ENCODE data around the gene ATP13A1.
"Not testable (repeated sequence)": the region's sequence is repeated elsewhere in the genome, so short reads cannot be mapped to it uniquely, and the experiment has no call there.

The ATP13A1 gene

DNA sequence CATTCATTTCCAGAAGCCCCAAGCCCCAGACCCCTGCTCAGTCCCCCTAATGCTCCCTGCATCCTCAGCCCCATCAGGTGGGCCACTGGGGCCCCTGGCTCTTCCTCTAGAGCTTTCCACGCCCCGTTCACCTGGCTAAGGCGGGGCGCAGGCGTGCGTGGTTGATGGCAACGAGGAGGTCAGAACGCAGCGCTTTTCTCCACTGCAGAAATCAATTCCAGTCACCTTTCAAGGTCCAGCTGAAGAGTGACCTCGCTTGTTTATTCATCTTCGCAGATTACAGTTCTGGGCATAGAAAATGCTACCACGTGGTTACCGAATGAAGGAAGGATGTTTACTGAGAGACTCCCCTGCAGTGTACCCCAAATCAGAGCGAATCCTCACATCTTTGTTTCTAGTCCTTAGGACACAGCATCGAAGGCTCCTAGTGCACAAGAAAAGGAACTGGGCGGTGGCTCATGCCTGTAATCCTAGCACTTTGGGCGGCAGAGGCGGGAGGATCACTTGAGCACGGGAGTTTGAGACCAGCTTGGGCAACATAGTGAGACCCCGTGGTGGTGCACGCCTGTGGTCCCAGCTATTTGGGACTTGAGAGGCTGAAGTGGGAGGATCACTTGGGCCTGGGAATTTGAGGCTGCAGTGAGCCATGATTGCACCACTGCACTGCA is 44.2 kb downstream of the ATP13A1 start:
- no peak for DNase-seq (ENCODE audit: low read depth)

DNA sequence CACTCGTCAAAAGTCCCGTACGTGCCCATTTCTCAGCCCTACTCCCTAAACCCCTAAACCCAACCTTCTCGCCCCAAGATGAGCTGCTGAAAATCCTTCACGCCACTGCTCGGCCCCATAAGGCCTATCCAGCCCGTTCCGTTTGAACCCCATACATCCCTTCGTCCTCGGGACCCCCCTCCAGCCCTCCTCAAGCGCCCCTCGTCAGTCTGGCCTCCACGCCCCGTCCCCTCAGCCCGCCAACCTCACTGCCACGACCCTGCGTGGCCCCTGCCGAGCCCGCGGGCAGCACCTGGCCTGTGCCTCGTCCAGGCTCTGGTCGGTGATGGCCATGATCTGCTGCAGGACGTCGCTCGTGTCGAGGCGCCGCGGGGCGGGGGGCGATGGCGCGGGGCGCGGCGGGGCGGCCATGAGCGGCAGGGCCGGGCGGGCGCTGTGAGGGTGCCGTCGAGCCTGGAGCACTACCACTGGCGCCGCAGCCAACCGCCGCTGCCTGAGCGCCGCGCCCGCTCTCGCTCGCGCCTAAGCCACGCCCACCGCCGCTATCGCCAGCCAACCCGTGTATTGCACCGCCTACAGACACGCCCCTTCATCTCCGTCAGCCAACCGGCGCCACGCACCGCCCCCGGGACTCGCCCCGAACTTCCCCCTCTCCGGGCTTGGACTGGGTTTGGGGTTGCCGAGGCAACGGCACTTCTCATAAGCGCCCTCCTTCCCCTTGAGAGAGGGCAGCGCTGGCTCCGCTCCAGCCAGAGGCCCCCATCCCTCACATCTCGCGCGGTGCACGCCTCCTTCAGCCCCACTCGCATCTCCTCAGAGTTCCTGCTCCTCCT is 45.0 kb downstream of the ATP13A1 start, which contains the start of gene PBX4:
TSS of gene PBX4 (minus strand) at position 469 of the 833 bp plus-strand sequence. CDS start at position 411, 58 bp downstream.
- DNase-seq (ENCODE audit: low read depth): peak; percentile 97

DNA sequence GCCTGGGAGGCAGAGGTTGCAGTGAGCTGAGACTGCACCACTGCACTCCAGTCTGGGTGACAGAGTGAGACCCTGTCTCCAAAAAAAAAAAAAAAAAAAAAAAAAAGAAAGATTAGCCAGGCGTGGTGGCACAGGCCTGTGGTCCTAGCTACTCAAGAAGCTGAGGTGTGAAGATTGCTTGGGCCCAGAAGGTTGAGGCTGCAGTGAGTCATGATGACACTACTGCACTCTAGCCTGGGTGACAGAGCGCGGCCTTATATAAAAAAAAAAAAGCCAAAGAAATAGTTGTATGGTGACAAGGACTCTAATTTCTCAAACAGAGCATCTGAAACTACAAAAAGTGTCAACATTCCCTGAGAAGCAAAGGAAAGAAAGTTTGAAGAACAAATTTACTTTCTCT is 48.4 kb downstream of the ATP13A1 start:
- no peak for DNase-seq (ENCODE audit: low read depth)

DNA sequence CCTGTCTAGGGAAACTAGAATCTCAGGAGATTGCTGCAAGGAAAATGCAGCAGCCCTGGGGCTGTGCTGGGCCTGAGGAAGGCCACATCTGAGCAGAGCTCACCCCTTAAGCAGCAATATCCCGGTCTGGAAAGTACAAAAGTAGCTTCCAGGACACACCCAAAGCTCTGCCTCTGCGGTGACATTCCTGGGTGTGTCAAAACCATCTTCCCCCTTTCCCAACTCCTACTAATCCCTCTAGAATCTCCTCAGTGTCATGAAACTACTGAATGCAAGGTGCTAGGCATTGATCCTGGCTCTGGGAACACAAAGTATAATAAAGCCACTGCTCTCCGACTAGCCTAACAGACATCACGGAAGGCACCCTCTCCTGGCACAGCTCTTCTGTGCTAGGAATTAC is 50.0 kb downstream of the ATP13A1 start:
- DNase-seq (ENCODE audit: low read depth): no peak

DNA sequence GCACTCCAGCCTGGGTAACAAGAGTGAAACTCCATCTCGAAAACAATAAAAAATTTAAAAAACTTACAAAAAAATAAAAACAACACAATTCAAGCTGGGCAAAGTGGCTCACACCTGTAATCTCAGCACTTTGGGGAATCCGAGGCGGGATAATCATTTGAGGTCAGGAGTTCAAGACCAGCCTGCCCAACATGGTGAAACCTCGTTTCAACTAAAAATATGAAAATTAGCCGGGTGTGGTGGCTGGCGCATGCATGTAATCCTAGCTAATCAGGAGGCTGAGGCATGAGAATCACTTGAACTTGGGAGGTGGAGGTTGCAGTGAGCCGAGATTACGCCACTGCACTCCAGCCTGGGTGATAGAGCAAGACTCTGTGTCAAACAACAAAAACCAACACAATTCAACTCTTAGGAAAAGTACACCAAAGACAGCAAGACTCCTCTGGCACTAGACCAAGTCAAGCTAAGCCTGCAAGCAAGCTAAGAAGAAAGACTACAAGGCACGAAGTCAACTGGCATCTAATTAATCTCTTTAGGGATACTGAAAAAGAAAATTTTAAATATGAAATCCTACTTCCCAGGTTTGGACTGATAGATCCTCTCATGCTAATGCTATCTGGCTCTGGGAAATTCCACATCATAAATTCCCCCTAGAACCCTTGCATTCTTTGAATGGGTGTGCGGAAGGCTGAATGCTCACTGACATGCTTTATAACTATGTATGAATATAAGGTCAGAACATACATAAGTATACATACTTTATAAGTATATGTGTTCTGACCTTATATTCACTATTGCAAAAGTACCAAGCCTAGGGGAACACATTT is 52.9 kb downstream of the ATP13A1 start:
- DNase-seq (ENCODE audit: low read depth): no peak

DNA sequence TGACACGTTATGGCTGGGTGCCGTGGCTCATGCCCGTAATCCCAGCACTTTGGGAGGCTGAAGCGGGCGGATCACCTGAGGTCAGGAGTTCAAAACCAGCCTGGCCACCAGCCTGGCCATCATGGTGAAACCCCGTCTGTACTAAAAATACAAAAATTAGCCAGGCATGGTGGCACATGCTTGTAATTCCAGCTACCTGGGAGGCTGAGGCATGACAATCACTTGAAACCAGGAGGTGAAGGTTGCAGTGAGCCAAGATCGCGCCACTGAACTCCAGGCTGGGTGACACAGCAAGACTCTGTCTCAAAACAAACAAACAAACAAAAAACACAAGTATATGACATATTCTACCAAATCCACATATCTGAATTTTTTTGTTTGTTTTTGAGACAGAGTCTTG is 56.8 kb downstream of the ATP13A1 start:
- DNase-seq (ENCODE audit: low read depth): not testable (repeated sequence)

DNA sequence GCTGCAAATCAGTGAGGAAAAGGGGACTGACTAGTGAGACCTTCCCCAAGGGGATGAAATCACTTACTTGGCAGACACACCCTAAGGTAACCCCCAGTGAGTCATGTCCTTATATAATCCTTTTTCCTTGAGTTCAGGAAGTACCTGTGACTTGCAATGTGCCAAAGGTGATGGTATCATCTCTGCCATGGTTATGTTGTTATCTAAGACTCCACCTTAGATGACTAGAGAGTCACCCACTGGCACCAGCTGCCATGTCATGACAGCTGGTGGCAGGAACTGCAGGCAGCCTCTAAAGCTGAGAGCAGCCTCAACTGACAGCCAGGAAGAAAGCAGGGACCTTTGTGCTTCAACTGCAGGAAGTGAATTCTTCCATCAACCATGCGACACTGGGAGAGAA is 57.5 kb downstream of the ATP13A1 start:
- no peak for DNase-seq (ENCODE audit: low read depth)

DNA sequence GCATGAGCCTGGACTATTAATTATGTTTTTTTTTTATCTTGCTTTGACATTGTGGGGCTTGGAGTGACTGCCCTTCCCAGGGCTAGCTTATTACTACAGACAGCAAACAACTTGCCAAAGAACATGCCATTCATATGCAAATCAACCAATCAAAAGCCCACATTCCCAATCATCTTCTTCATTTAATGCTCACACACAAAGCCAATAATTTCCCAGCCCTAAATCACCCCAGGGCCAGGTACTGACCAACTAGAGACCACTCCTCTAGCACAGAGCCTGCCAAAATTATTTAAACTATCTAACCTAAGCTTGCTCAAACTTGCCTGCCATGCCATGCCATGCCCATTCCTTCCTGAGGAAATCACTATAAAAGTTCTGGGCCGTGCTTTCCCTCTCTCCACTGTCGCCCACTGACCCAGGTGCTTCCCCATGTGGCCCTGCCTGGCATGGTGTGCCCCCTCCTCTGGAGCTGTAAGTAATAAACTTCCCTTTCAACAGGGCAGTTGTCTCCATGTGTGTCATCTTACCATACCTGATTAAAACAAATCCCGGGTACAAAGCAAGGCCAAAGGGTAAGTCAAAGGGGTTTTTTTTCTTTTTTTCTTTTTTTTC is 60.7 kb downstream of the ATP13A1 start:
- DNase-seq (ENCODE audit: low read depth): no peak

DNA sequence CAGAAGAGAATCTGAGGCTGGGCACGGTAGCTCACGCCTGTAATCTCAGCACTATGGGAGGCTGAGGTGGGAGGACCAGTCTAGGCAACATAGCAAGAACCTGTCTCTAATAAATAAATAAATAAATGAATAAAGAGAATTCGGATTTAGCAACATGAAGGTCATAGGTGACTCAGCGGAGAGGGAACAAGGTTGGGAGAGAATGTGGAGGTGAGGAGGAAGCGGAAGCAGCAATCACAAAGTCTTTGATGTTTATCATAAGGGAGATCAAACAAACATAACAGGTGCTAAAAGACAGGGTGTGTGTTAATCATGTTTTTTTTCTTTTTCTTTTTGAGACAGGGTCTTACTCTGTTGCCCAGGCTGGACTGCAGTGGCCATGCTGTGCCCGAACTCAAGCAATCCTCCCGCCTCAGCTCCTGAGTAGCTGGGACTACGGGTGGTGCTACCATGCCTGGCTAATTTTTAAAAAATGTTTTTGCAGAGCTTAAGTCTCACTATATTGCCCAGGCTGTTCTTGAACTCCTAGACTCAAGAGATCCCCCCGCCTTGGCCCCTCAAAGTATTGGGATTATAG is 61.3 kb downstream of the ATP13A1 start:
- DNase-seq (ENCODE audit: low read depth): no peak

DNA sequence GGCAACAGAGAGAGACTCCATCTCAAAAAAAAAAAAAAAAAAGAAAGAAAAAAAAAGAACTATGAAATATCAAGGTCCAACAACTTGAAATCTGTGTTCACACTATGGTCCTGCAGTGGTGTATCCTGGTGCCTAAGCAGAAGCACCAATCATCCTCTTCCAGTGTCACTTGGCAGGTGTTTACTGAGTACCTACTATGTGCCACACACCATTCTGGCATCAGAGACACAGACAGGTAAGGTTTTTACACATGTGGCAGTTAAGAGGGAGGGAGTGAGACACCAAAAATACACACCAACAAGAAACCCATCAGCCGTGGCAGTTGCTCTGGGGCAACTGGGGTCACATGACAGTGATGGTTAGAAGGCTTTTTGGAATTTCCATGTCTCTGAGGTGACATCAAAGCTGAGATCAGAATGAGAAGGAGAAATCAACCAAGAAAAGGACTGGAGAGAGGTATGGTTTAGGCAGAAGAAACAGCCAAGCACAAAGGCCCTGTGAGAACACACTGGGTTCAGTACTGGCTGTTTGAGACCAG is 62.6 kb downstream of the ATP13A1 start:
- no peak for DNase-seq (ENCODE audit: low read depth)

DNA sequence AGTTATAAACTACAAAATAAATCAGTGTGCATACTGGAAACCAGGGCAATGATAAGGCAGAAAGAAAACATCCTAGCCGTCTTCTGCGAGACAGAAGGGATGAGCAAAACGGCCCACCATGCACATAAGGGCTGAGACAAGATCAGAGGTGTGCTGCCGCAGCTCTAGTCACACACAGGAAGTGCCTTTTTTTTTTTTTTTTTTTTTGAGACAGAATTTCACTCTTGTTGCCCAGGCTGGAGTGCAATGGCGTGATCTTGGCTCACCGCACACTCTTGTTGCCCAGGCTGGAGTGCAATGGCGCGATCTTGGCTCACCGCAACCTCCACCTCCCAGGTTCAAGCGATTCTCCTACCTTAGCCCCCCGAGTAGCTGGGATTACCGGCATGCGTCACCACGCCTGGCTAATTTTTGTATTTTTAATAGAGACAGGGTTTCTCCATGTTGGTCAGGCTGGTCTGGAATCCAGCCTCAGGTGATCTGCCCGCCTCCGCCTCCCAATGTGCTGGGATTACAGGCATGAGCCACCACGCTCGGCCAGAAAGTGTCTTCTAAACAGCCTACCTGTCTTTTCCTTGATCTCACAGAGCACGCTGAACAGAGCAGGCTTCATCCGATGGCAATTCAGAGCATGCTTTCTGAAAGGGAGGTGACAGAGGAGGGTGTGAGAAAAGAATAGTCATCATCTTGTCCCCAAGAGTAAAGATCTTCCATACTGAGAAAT is 64.6 kb downstream of the ATP13A1 start:
- not testable (repeated sequence) for DNase-seq (ENCODE audit: low read depth)

DNA sequence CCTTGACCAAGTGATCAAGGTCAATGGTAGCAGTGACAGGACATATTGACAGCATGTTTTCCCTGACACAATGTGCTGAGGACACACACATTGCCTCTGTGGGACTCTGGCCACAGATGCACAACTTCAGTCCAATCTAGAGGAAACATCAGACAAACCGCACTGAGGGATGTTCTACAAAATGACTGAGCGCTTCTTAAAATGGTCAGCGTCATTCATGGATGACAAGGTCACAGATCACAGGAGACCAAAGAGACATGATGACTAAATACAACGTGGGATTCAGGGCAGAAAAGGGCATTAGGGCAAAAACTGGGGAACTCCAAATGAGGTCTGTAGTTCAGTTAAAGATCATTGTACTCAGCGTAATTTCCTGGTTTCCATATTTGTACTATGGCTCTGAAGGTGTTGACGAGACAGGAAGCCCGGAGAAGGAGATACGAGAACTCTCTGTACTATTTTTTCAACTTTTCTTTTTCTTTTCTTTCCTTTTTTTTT is 65.6 kb downstream of the ATP13A1 start:
- DNase-seq (ENCODE audit: low read depth): no peak
